ENCODE results near the gene STARD3.
A peak's percentile ranks its signal among the peaks of the same experiment; 100 is the strongest.

Gene STARD3

GRCh38 chr17:39679521-39680192, 42.7 kb downstream of the STARD3 start:
- DNase-seq (ENCODE audit: extremely low spot score): no peak
- CTCF ChIA-PET: interaction anchor here (0.6 to 1.4 kb wide), 5 partner anchors 26 to 139 kb away, joined by 3 to 6 read pairs (median 3); no protein-coding TSS in a partner anchor
- POLR2A ChIA-PET: interaction anchor here (1.0 to 2.3 kb wide), 3 partner anchors 8 to 20 kb away, joined by 3 to 9 read pairs (median 9); partner anchors contain the start of genes ERBB2 and PGAP3
- TF ChIP-seq NFRKB (IDR thresholded peaks at IDR 0.05) (no peak), CTBP1 (IDR thresholded peaks at IDR 0.05; ENCODE audit: borderline replicate concordance) (no peak), BHLHE40 (IDR thresholded peaks at IDR 0.05; ENCODE audit: borderline replicate concordance) (no peak), L3MBTL2 (conservative IDR thresholded peaks at IDR 0.05) (no peak), HDGF (IDR thresholded peaks at IDR 0.05; ENCODE audit: borderline replicate concordance) (no peak), ELF4 (IDR thresholded peaks at IDR 0.05) (no peak), TARDBP (IDR thresholded peaks at IDR 0.05) (no peak)

GRCh38 chr17:39683295-39683939, 46.5 kb downstream of the STARD3 start:
- ChIA-PET CTCF (no interaction called here), POLR2A (no interaction called here)
- no peak for DNase-seq (ENCODE audit: extremely low spot score)
- no peak for TF ChIP-seq HDGF (IDR thresholded peaks at IDR 0.05; ENCODE audit: borderline replicate concordance)
- no peak for TF ChIP-seq FOXM1 (IDR thresholded peaks at IDR 0.05; ENCODE audit: borderline replicate concordance)
- no peak for TF ChIP-seq NFRKB (IDR thresholded peaks at IDR 0.05)
- no peak for TF ChIP-seq SUZ12 (IDR thresholded peaks at IDR 0.05)
- TF ChIP-seq FOXA1 (IDR thresholded peaks at IDR 0.05): no peak
- no peak for TF ChIP-seq LEF1 (IDR thresholded peaks at IDR 0.05; ENCODE audit: borderline replicate concordance)
- TF ChIP-seq ARNT (IDR thresholded peaks at IDR 0.05): no peak
- TF ChIP-seq L3MBTL2 (conservative IDR thresholded peaks at IDR 0.05): no peak
- TF ChIP-seq SP1 (IDR thresholded peaks at IDR 0.05): no peak

DNA sequence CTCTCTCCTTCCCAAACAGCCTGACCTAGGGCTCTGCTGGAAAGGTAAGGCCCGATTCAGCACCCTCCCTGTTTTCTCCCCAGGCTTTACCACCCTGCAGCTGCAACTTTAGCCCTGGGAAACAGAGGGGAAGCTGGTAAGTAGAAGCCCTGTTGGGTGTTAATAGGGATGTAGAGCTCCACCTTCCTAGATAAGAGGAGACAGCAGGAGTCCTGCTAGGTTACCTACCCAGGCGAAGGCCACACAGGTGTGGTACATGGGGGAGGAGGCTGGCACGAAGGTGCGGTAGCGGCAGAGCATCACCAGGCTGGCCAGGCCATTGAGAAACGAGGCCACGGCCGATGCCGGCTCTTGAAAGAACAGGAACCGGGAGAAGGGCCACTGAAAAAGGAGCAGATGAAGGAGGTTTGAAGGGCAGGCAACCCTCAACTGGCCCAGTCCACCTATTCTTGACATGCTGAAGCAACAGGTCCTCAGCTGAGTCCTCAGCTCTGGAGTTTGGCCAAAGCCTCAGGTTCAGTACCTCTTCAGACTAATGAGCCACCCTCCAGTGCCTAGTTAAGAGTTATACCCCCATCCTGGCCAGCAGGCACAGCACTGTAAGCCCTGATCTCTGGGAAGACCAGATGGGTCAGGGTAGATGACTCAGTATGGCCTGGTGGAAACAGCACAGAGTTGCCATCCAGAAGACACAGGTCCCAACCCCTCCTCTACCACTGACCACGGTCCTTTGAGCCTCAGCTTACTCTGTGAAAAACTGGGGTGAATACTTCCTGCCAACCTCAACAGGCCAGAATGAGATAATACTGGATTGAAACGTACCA, 47.6 kb downstream of the STARD3 start:
- POLR2A ChIA-PET: interaction anchor here (1.0 kb wide), 1 partner anchor 18 kb away, joined by 3 read pairs; no protein-coding TSS in a partner anchor
- TF ChIP-seq HDGF (IDR thresholded peaks at IDR 0.05; ENCODE audit: borderline replicate concordance): no peak
- TF ChIP-seq FOXM1 (IDR thresholded peaks at IDR 0.05; ENCODE audit: borderline replicate concordance): no peak
- TF ChIP-seq ZNF384 (IDR thresholded peaks at IDR 0.05): no peak
- no peak for TF ChIP-seq LEF1 (IDR thresholded peaks at IDR 0.05; ENCODE audit: borderline replicate concordance)
- no peak for TF ChIP-seq SP1 (IDR thresholded peaks at IDR 0.05)
- no peak for TF ChIP-seq L3MBTL2 (conservative IDR thresholded peaks at IDR 0.05)
- TF ChIP-seq CTBP1 (IDR thresholded peaks at IDR 0.05; ENCODE audit: borderline replicate concordance): no peak
- DNase-seq (ENCODE audit: extremely low spot score): no peak
- CTCF ChIA-PET: interaction anchor here (1.1 kb wide), 1 partner anchor 13 kb away, joined by 4 read pairs; no protein-coding TSS in a partner anchor

DNA sequence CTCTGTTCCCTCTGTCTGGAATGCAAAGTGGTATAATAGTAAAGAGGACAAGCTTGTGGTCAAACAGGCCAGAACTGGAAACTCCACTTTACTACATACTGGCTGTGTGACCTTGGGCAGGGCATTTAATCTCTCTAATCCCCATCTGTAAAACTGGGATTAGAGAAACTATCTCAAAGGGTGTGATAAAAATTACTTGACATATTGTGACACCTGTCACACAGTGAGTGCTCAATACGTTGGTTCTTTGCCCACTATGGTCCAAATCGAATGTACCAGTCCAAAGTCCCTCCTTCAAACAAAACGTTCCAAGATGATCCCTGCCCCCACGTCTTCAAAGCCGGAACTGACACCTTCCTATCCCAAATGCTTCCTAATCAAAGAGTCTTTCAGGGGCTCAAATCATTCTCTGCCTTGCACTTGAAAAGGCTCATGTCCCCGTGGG, 50.2 kb downstream of the STARD3 start:
- no peak for DNase-seq (ENCODE audit: extremely low spot score)
- ChIA-PET CTCF (interaction anchor here (1.4 kb wide), 1 partner anchor 34 kb away, joined by 7 read pairs; no protein-coding TSS in a partner anchor), POLR2A (interaction anchor here (0.6 to 5.3 kb wide), 6 partner anchors 8 to 487 kb away, joined by 3 to 84 read pairs (median 10); partner anchors contain the start of genes ERBB2, RPL19 and TCAP)
- TF ChIP-seq L3MBTL2 (conservative IDR thresholded peaks at IDR 0.05) (0 out of 2 replicates have a peak, but pooled peaks have one; percentile 8), TARDBP (IDR thresholded peaks at IDR 0.05) (no peak)

GRCh38 chr17:39687546-39688474, 50.9 kb downstream of the STARD3 start, which contains the start of gene PGAP3:
PGAP3 (minus strand) TSS chr17:39688057; CDS start chr17:39688014, 43 bp downstream.
- POLR2A ChIA-PET: interaction anchor here (0.6 to 5.3 kb wide), 27 partner anchors 8 to 488 kb away, joined by 3 to 84 read pairs (median 4); partner anchors contain the start of genes ERBB2, LRRC3C, MIEN1 and ORMDL3
- CTCF ChIA-PET: interaction anchor here (0.6 to 1.4 kb wide), 5 partner anchors 9 to 66 kb away, joined by 3 to 7 read pairs (median 4); no protein-coding TSS in a partner anchor
- peak; percentile 84 for DNase-seq (ENCODE audit: extremely low spot score)
- TF ChIP-seq CTBP1 (IDR thresholded peaks at IDR 0.05; ENCODE audit: borderline replicate concordance): no peak
- TF ChIP-seq NFRKB (IDR thresholded peaks at IDR 0.05): no peak
- TF ChIP-seq L3MBTL2 (conservative IDR thresholded peaks at IDR 0.05): peak; percentile 13; the same call in 1 of the 2 replicates
- peak; percentile 62 for TF ChIP-seq ELF4 (IDR thresholded peaks at IDR 0.05)
- TF ChIP-seq, protein P1, sequence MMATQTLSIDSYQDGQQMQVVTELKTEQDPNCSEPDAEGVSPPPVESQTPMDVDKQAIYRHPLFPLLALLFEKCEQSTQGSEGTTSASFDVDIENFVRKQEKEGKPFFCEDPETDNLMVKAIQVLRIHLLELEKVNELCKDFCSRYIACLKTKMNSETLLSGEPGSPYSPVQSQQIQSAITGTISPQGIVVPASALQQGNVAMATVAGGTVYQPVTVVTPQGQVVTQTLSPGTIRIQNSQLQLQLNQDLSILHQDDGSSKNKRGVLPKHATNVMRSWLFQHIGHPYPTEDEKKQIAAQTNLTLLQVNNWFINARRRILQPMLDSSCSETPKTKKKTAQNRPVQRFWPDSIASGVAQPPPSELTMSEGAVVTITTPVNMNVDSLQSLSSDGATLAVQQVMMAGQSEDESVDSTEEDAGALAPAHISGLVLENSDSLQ (IDR thresholded peaks at IDR 0.05): peak; percentile 28; the same call in 1 of the 2 replicates
- TF ChIP-seq SUZ12 (IDR thresholded peaks at IDR 0.05): no peak

DNA sequence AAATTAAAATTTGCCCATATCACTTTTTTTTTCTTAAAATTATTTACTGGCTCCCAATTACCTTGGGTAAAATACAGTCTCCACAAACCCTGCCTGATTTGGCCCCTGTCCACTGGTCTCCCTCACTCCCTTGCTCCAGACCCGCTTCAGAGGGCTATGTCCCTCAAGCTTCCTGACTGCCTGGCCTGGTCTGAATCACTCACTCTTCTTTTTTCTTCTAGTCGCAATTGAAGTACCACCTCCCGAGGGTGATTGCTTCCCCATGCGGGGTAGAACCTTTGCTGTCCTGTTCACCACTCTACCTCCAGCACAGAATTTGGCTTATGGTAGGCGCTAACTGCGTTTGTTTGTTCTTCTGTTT, 51.5 kb downstream of the STARD3 start:
- TF ChIP-seq HDGF (IDR thresholded peaks at IDR 0.05; ENCODE audit: borderline replicate concordance) (no peak), L3MBTL2 (conservative IDR thresholded peaks at IDR 0.05) (0 out of 2 replicates have a peak, but pooled peaks have one; percentile 0), ZNF384 (IDR thresholded peaks at IDR 0.05) (no peak), CTBP1 (IDR thresholded peaks at IDR 0.05; ENCODE audit: borderline replicate concordance) (no peak), FOXA1 (IDR thresholded peaks at IDR 0.05) (no peak)
- ChIA-PET POLR2A (interaction anchor here (1.0 to 5.3 kb wide), 19 partner anchors 8 to 76 kb away, joined by 3 to 84 read pairs (median 6); partner anchors contain the start of genes ERBB2, MIEN1, PNMT and TCAP), CTCF (interaction anchor here (0.6 to 1.4 kb wide), 4 partner anchors 8 to 67 kb away, joined by 3 to 7 read pairs (median 4); no protein-coding TSS in a partner anchor)
- DNase-seq (ENCODE audit: extremely low spot score): no peak

Data from HEK293T (cell line).